ENCODE results near the gene SPOCK1.

- TF ChIP-seq EP300 (IDR thresholded peaks at IDR 0.05; ENCODE audit: low read length) (no peak), IRF2 (CRISPR knock-in tag; IDR thresholded peaks at IDR 0.05) (no peak), TEAD1 (CRISPR knock-in tag; IDR thresholded peaks at IDR 0.05) (no peak), ZNF589 (CRISPR knock-in tag; IDR thresholded peaks at IDR 0.05; ENCODE audit: low read depth) (no peak)
These were observed 229.9 kb downstream of the SPOCK1 start for GRCh38 chr5:137269274-137269673.
